ENCODE results near the gene MUTYH.
"Not testable (repeated sequence)": the region's sequence is repeated elsewhere in the genome, so short reads cannot be mapped to it uniquely, and the experiment has no call there.

The MUTYH gene

GRCh38 chr1:45339789-45340558 is at the start of gene MUTYH, which contains the start of gene TOE1:
MUTYH (minus strand) TSS chr1:45340440; CDS start chr1:45334505, 5,935 bp downstream.
TOE1 (plus strand) TSS chr1:45340170; CDS start chr1:45340253, 83 bp downstream.
- no peak for FAIRE-seq

GRCh38 chr1:45386219-45386618 is 46.0 kb upstream of the MUTYH start:
- FAIRE-seq: no peak

DNA sequence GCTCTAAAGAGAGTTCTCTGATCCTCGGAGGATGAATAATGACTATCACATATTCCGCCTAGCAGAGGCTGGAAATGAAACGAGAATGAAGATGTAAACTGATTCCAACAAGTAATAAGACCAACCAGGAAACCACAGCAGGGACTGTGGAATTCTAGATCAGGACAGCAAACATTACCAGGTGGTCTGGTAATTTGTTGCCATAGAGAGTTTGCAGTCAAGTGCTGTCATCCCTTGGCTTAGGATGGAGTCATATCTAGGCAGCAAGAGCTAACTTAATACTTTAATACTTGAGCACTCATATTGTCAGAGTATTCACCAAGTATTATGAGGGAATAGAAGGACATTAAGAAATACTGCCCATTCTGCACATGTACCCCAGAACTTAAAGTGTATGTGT is 45.1 kb upstream of the MUTYH start:
- FAIRE-seq: no peak

- FAIRE-seq: not testable (repeated sequence)
Observed at GRCh38 chr1:45384213-45384612, 44.0 kb upstream of the MUTYH start.

DNA sequence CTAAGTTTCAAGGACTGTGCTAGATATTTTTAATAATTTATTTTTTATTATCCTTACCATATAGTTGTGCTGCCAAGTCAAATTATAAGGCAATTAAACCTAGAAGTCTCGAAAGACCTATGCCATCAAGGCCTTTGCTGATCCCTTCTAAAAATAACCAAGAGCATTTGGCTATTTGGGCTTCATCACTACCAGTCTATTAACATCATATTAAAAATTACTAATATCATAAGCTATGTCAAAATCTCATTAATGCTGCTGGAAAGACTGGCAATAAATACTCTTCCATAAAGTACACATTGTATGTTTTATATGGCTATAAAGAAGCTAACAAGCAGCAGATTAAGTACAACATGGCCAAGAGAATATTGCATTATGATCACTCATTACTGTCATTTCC is 43.0 kb upstream of the MUTYH start:
- FAIRE-seq: no peak

GRCh38 chr1:45381243-45381642 is 41.0 kb upstream of the MUTYH start:
- FAIRE-seq: no peak

DNA sequence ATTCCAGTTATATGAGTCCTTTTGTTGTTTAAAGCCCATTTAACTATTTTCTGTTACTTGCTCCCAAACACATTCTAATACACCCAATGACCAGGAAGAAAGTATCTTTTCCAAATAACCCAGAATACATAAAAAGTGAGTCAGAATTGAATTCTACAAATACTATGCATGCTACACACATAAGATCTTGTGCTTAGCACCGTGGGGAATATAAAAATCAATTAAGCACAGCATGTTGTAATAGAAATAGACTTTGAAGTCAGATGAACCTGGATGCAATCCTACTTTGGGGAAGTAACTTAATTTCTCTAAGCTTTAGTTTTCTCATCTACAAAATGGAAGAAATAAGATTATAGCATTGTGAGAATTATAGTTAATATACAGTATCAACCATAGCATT is 40.5 kb upstream of the MUTYH start:
- no peak for FAIRE-seq

DNA sequence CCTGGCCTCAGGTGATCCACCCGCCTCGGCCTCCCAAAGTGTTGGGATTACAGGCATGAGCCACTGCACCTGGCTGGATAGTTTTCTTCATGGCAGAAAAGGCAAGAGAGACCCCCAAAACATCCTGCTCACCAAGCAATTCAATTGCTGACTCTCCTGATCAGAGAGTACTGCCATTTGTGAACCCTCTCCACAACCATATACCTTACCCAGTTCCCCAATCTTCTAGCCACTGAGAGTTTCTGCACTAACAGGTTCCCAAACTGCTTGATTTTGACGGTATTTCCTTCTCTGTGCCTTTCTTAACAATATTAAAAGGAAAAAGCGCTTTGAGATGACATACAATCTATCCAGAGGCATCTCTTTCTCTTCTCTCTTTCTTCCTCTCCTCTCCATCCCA is 39.9 kb upstream of the MUTYH start:
- FAIRE-seq: no peak

- FAIRE-seq: no peak
Observed at GRCh38 chr1:45379524-45379923, 39.3 kb upstream of the MUTYH start.

DNA sequence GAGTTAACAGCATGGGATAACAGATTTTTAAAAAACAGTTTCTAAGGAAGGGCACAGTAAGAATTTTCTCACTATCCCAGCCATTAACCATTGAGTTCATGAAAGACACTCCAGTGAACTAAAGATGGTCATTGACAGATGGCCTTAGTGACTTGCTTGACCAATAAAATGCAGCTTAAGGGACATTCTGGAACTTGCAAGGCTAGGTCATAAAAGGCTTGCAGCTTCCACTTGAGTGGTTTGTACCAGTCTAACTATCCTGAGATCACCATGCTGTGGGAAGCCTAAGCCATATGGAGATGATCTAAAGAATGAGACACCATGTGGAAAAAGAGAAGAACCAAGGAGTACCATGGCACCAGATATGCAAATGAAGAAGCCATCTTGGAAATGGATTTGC is 37.9 kb upstream of the MUTYH start:
- no peak for FAIRE-seq

GRCh38 chr1:45375104-45376090 is 35.2 kb upstream of the MUTYH start:
- FAIRE-seq: no peak

- FAIRE-seq: no peak
Observed at GRCh38 chr1:45373573-45373972, 33.3 kb upstream of the MUTYH start.

GRCh38 chr1:45370575-45370974 is 30.3 kb upstream of the MUTYH start:
- FAIRE-seq: no peak

DNA sequence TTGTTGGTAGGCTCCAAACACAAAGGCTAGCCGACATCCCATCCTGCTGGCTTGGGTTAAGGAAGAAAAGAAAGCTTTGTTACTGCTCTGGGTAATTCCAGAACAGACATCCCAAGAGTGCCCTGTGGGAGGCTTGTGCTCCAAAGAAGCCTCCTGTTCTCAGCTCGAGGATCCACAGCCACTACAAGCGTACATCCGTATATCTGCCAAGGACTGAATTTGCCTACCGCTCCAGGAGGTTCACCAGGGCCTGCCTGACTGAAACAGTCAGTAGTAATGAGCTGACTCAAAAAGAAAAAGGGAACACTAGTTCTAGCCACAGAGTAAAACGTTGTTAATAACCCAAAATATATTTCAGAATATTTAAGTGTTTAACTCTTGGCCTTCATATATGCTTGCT is 24.8 kb upstream of the MUTYH start:
- no peak for FAIRE-seq

DNA sequence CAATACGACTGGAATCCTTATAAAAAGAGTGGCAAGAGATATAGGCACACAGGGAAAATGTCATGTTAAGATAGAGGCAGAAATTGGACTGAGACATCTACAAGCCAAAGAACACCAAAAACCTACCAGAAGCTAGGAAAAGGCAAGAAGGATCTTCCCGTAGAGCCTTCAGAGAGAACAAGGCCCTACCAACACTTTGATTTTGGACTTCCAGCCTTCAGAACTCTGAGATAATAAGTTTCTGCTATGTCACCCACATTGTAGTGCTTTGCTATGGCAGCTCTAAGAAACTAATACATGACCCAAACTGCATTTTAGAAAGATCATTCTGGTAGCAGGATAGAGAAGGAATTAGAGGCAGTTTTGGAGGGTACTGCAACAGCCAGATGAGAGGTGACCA is 24.1 kb upstream of the MUTYH start:
- no peak for FAIRE-seq

- FAIRE-seq: not testable (repeated sequence)
Observed at GRCh38 chr1:45360981-45361380, 20.7 kb upstream of the MUTYH start.

- peak; percentile 97 for FAIRE-seq
Observed at GRCh38 chr1:45359882-45360513, 19.8 kb upstream of the MUTYH start.

DNA sequence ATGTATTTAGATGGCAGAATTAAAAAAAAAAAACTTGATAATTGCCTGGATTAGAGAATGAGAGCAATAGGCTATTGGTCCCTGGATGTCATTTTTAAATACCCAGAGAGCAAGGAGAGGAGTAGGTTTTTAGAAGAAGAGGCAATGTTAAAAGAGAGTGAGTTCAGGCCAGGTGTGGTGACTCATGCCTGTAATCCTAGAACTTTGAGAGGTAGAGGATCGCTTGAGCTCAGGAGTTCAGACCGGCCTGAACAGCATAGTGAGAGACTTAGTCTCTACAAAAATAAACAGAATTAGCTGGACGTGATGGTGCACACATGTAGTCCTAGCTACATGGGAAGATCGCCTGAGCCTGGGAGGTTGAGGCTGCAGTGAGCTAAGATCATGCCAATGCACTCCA is 15.9 kb upstream of the MUTYH start:
- FAIRE-seq: no peak

GRCh38 chr1:45355683-45356082 is 15.4 kb upstream of the MUTYH start:
- FAIRE-seq: no peak

DNA sequence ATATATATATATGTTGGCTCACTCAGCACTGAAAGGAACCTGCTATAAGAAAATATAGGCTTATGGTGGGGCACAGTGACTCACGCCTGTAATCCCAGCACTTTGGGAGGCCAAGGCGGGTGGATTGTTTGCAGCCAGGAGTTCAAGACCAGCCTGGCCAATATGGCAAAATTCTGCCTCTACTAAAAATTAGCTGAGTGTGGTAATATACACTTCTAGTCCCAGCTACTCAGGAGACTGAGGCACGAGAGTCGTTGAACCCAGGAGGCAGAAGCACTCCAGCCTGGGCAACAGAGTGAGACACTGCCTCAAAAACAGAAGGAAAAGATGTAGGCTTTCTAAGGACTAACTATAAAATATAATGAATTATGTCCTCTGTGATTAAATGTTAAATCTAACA is 14.6 kb upstream of the MUTYH start:
- FAIRE-seq: no peak

DNA sequence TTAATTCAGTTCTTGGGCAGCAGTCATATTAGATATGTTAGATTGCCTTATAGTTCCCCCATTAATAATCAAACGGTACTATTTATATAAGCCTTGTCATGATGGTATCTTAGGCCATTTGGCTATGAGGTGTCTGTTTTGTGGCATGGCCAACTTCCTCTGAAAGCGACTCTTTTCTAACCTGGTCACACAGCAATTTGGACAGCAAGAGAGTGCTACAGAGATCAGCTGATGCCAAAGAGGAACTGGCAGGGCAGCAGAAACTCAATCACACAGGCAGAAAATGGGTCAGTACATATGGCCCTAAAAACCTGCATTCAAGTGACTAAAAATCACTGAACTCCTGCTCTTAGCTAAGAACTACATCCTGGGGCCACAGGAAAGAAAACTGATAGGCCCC is 13.4 kb upstream of the MUTYH start:
- FAIRE-seq: no peak

GRCh38 chr1:45351508-45351907 is 11.3 kb upstream of the MUTYH start:
- FAIRE-seq: no peak

- no peak for FAIRE-seq
Observed at GRCh38 chr1:45348966-45349677, 8.9 kb upstream of the MUTYH start.
